HepG2 (cell line): ENCODE data around the gene ZP2. TPM values are rescaled to one million over a fixed set of nuclear protein-coding genes. Genes with fewer than 3 reads are reported as not detected.
A peak's percentile ranks its signal among the peaks of the same experiment; 100 is the strongest.

ENCODE experiments used
- HNRNPH1 ChIP-seq: fragments of 200-400 bp; formaldehyde crosslinking; optimal IDR thresholded peaks from 2 replicates; pipeline ENCODE3; 2017; ENCODE audit warnings: mild to moderate bottlenecking, low read depth, low read length
- KDM5A ChIP-seq: fragments of 200-600 bp; sonication (generic); IDR thresholded peaks from 2 replicates; pipeline ENCODE4 v1.7.0; 2018; ENCODE audit warnings: antibody characterized with exemption, mild to moderate bottlenecking, low read length, borderline replicate concordance
- PHF5A ChIP-seq: IDR thresholded peaks from one replicate; pipeline ENCODE4 v1.6.1; 2018; ENCODE audit warnings: low read depth, missing genetic modification reagents; ENCODE audit not compliant: unreplicated experiment
- SAFB2 ChIP-seq: sonication (generic); formaldehyde crosslinking; IDR thresholded peaks from 2 replicates; pipeline ENCODE4 v1.5.1; 2020; ENCODE audit warnings: missing genetic modification reagents, low read depth, mild to moderate bottlenecking, borderline replicate concordance
- SMYD3 ChIP-seq: sonication (generic); formaldehyde crosslinking; IDR thresholded peaks from 2 replicates; pipeline ENCODE4 v1.8.1; 2023; ENCODE audit warnings: mild to moderate bottlenecking, missing genetic modification reagents
- ZFP1 ChIP-seq: IDR thresholded peaks from 2 replicates; pipeline ENCODE4 v1.6.1; 2016
- ZNF136 ChIP-seq: sonication (generic); formaldehyde crosslinking; IDR thresholded peaks from 2 replicates; pipeline ENCODE4 v1.8.1; 2022; ENCODE audit warnings: low read depth, mild to moderate bottlenecking, moderate library complexity, missing genetic modification reagents
- ZNF230 ChIP-seq: sonication (generic); formaldehyde crosslinking; IDR thresholded peaks from 2 replicates; pipeline ENCODE4 v1.4.0; 2020; ENCODE audit warnings: mild to moderate bottlenecking, missing genetic modification reagents
- ZNF354B ChIP-seq: sonication (generic); formaldehyde crosslinking; IDR thresholded peaks from 2 replicates; pipeline ENCODE4 v1.8.0; 2022; ENCODE audit warnings: mild to moderate bottlenecking, missing genetic modification reagents
- ZNF773 ChIP-seq: sonication (generic); formaldehyde crosslinking; IDR thresholded peaks from 2 replicates; pipeline ENCODE4 v1.4.0; 2020; ENCODE audit warnings: missing genetic modification reagents, borderline replicate concordance
- polyA plus RNA-seq, 8 experiments: library from polyadenylated mRNA; depleted of rRNA in 3 of 8; stranded (reverse) in 7 of 8; unstranded in 1 of 8; fragments of >200 nt; fragmentation: Illumina TruSeq in 4 of 8; extraction: Trizol in 4 of 8; gene quantifications; 2 replicates each; pipeline versions ENCODE4 v1.2.1 to v1.2.3, GENCODE V29; 2011 to 2016; ENCODE audit warnings: low read depth in 4 of 8, missing spikeins in 1 of 8, mixed read lengths in 1 of 8; ENCODE audit not compliant: insufficient read depth in 1 of 8
- total RNA-seq, 5 experiments: library from RNA; depleted of rRNA; stranded (reverse); fragments of >200 nt; fragmentation: Illumina TruSeq; extraction: Trizol; gene quantifications; 2 replicates each; pipeline ENCODE4 v1.2.3, GENCODE V29; 2016; ENCODE audit warnings: low read depth in 1 of 5
- TF ChIP-seq, protein P1 (sequence below): sonication (generic); formaldehyde crosslinking; IDR thresholded peaks from 2 replicates; pipeline ENCODE4 v1.4.0; 2020; ENCODE audit warnings: mild to moderate bottlenecking, missing genetic modification reagents
- TF ChIP-seq, protein P2 (sequence below): sonication (generic); formaldehyde crosslinking; IDR thresholded peaks from 2 replicates; pipeline ENCODE4 v1.8.1; 2023; ENCODE audit warnings: mild to moderate bottlenecking, moderate library complexity, missing genetic modification reagents
- TF ChIP-seq, protein P3 (sequence below): sonication (generic); formaldehyde crosslinking; IDR thresholded peaks from 2 replicates; pipeline ENCODE4 v1.5.0; 2020; ENCODE audit warnings: mild to moderate bottlenecking, missing genetic modification reagents
- TF ChIP-seq, protein P4 (sequence below): fragments of 450-650 bp; IDR thresholded peaks from 2 replicates; pipeline ENCODE4 v1.6.1; 2016
- TF ChIP-seq, protein P5 (sequence below): IDR thresholded peaks from 2 replicates; pipeline ENCODE4 v1.6.1; 2016; ENCODE audit warnings: missing compliant biosample characterization, missing genetic modification reagents, borderline replicate concordance
- TF ChIP-seq, protein P6 (sequence below): sonication (generic); formaldehyde crosslinking; IDR thresholded peaks from 2 replicates; pipeline ENCODE4 v1.5.0; 2020; ENCODE audit warnings: missing genetic modification reagents, mild to moderate bottlenecking, borderline replicate concordance

ZP2 gene
- total and polyA plus RNA-seq, 2 of the 13 experiments (the other 11 are each of a cell fraction or from before 2014, with no cell fraction given), result not detected

DNA sequence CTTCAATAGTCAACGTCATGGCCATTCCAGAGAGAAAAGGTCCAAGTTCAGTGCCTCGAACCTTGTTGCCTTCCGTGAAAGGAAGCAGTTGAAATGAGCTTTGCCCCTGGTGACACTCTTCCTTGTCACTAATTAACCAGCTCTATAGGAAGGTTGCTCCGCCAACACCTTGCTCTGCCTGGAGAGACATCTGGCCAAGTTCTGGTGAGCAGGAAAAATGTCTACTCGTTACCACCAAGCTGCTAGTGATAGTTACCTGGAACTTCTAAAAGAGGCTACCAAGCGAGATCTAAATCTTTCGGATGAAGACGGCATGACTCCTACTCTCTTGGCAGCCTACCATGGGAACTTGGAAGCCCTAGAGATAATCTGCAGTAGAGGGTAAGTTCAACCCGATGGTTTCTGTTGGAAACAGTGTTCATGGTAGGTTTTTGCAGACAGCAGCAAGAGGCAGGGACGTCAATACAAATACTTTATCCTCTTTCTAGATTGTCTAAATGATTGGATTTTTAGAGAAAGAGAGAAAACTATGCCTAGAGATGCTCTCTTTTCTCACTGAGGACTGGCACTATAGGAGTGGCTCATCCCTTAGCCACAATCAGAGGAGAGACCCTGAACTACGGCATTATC is 22.3 kb upstream of the ZP2 start, which contains the start of gene ANKS4B (continued):
- TF ChIP-seq, protein P1, sequence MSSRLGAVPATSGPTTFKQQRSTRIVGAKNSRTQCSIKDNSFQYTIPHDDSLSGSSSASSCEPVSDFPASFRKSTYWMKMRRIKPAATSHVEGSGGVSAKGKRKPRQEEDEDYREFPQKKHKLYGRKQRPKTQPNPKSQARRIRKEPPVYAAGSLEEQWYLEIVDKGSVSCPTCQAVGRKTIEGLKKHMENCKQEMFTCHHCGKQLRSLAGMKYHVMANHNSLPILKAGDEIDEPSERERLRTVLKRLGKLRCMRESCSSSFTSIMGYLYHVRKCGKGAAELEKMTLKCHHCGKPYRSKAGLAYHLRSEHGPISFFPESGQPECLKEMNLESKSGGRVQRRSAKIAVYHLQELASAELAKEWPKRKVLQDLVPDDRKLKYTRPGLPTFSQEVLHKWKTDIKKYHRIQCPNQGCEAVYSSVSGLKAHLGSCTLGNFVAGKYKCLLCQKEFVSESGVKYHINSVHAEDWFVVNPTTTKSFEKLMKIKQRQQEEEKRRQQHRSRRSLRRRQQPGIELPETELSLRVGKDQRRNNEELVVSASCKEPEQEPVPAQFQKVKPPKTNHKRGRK (CRISPR knock-in tag), result peak; percentile 44; the same call in 1 of the 2 replicates
- TF ChIP-seq ZNF773, result no peak
- peak; percentile 26; the same call in 1 of the 2 replicates for TF ChIP-seq KDM5A
- peak; percentile 86; the same call in 1 of the 2 replicates for TF ChIP-seq ZNF230 (CRISPR knock-in tag)
- TF ChIP-seq, protein P2, sequence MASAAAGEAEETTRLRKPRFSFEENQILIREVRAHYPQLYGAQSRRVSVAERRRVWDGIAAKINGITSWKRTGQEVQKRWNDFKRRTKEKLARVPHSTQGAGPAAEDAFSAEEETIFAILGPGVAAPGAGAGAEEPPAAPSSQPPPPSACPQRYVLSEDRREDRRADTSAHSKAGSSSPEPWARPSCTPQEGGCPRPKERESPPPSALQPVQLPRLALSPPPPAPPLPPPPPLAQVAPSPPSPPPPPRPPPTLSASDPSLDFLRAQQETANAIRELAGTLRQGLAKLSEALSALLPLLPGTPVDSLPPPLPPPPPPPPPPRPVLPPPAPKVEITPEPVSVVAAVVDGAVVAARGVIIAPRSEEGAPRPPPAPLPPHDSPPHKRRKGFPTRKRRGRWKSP (CRISPR knock-in tag), result peak; percentile 92
- TF ChIP-seq, protein P3, sequence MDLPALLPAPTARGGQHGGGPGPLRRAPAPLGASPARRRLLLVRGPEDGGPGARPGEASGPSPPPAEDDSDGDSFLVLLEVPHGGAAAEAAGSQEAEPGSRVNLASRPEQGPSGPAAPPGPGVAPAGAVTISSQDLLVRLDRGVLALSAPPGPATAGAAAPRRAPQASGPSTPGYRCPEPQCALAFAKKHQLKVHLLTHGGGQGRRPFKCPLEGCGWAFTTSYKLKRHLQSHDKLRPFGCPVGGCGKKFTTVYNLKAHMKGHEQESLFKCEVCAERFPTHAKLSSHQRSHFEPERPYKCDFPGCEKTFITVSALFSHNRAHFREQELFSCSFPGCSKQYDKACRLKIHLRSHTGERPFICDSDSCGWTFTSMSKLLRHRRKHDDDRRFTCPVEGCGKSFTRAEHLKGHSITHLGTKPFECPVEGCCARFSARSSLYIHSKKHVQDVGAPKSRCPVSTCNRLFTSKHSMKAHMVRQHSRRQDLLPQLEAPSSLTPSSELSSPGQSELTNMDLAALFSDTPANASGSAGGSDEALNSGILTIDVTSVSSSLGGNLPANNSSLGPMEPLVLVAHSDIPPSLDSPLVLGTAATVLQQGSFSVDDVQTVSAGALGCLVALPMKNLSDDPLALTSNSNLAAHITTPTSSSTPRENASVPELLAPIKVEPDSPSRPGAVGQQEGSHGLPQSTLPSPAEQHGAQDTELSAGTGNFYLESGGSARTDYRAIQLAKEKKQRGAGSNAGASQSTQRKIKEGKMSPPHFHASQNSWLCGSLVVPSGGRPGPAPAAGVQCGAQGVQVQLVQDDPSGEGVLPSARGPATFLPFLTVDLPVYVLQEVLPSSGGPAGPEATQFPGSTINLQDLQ (CRISPR knock-in tag), result no peak
- no peak for TF ChIP-seq SMYD3
- TF ChIP-seq, protein P4, sequence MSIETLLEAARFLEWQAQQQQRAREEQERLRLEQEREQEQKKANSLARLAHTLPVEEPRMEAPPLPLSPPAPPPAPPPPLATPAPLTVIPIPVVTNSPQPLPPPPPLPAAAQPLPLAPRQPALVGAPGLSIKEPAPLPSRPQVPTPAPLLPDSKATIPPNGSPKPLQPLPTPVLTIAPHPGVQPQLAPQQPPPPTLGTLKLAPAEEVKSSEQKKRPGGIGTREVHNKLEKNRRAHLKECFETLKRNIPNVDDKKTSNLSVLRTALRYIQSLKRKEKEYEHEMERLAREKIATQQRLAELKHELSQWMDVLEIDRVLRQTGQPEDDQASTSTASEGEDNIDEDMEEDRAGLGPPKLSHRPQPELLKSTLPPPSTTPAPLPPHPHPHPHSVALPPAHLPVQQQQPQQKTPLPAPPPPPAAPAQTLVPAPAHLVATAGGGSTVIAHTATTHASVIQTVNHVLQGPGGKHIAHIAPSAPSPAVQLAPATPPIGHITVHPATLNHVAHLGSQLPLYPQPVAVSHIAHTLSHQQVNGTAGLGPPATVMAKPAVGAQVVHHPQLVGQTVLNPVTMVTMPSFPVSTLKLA, result no peak
- peak; percentile 82 for TF ChIP-seq PHF5A (CRISPR knock-in tag)
- TF ChIP-seq, protein P5, sequence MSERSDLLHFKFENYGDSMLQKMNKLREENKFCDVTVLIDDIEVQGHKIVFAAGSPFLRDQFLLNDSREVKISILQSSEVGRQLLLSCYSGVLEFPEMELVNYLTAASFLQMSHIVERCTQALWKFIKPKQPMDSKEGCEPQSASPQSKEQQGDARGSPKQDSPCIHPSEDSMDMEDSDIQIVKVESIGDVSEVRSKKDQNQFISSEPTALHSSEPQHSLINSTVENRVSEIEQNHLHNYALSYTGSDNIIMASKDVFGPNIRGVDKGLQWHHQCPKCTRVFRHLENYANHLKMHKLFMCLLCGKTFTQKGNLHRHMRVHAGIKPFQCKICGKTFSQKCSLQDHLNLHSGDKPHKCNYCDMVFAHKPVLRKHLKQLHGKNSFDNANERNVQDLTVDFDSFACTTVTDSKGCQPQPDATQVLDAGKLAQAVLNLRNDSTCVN, result 0 out of 2 replicates have a peak, but pooled peaks have one; percentile 67
- TF ChIP-seq ZNF354B (CRISPR knock-in tag), result no peak
- TF ChIP-seq ZFP1 (CRISPR knock-in tag), result peak; percentile 75; the same call in 1 of the 2 replicates
- TF ChIP-seq, protein P6, sequence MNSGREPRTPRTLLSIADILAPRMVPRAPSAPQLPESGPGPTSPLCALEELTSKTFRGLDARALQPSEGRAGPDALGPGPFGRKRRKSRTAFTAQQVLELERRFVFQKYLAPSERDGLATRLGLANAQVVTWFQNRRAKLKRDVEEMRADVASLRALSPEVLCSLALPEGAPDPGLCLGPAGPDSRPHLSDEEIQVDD, result no peak
- no peak for TF ChIP-seq HNRNPH1
- peak; percentile 78; the same call in 1 of the 2 replicates for TF ChIP-seq ZNF136
- no peak; the same call in 1 of the 2 replicates for TF ChIP-seq SAFB2 (CRISPR knock-in tag)
